Natural killer cell (primary cell): ENCODE measurements around the gene FAR1. TPM values are rescaled to one million over a fixed set of nuclear protein-coding genes. Genes with fewer than 3 reads are reported as not detected.
A peak's percentile ranks its signal among the peaks of the same experiment; 100 is the strongest.

Experiments used
- ATAC-seq, 3 donors: fragments of 150-1000 bp in 2 of 3; fragments of 200-7000 bp in 1 of 3; cut with Tn5 transposase; 1 replicate in 1 of 3; 2 replicates in 2 of 3; pipeline ENCODE4 v1.10.0; 2021; ENCODE audit warnings: mild to moderate bottlenecking in 2 of 3, moderate library complexity in 2 of 3
- DNase-seq, 2 donors: peaks; one replicate each; pipeline versions ENCODE4 v3.0.0 to v3.0.0-alpha.2; 2013 to 2021; ENCODE audit warnings: mixed read lengths in 1 of 2
- H3K27ac ChIP-seq: one replicate; pipeline ENCODE4 v1.5.1; 2013; ENCODE audit warnings: mild to moderate bottlenecking, low read length
- H3K27me3 ChIP-seq: one replicate; pipeline ENCODE4 v1.6.1; 2013; ENCODE audit warnings: low read length; ENCODE audit not compliant: control insufficient read depth, insufficient read depth
- H3K36me3 ChIP-seq: one replicate; pipeline ENCODE4 v1.6.1; 2013; ENCODE audit warnings: low read length; ENCODE audit not compliant: control insufficient read depth, insufficient read depth
- H3K4me1 ChIP-seq: one replicate; pipeline ENCODE4 v1.6.1; 2013; ENCODE audit warnings: low read length; ENCODE audit not compliant: control insufficient read depth, insufficient read depth
- H3K4me3 ChIP-seq: one replicate; pipeline ENCODE4 v1.5.1; 2013; ENCODE audit warnings: low read length
- H3K9me3 ChIP-seq: one replicate; pipeline ENCODE4 v1.6.1; 2013; ENCODE audit warnings: low read length; ENCODE audit not compliant: control insufficient read depth, insufficient read depth
- H3K27ac Mint-ChIP-seq, 2 donors: one replicate each; pipeline ENCODE4 v1.8.0; 2022; ENCODE audit warnings: mild to moderate bottlenecking in 2 of 2, mixed read lengths in 2 of 2, moderate library complexity in 1 of 2
- H3K27me3 Mint-ChIP-seq, 2 donors: one replicate each; pipeline ENCODE4 v1.8.0; 2022; ENCODE audit warnings: low read depth in 2 of 2, mixed read lengths in 2 of 2
- H3K36me3 Mint-ChIP-seq: one replicate; pipeline ENCODE4 v1.8.0; 2022; ENCODE audit warnings: mixed read lengths
- H3K4me1 Mint-ChIP-seq, 2 donors: one replicate each; pipeline ENCODE4 v1.8.0; 2022; ENCODE audit warnings: mixed read lengths in 2 of 2
- H3K4me3 Mint-ChIP-seq: one replicate; pipeline ENCODE4 v1.8.0; 2022; ENCODE audit warnings: mild to moderate bottlenecking, moderate library complexity, mixed read lengths
- H3K9me3 Mint-ChIP-seq, 2 donors: one replicate each; pipeline ENCODE4 v1.8.0; 2022; ENCODE audit warnings: mixed read lengths in 2 of 2
- WGBS: methylation state at CpG from one replicate; pipeline ENCODE4 v1.1.7; 2013; ENCODE audit warnings: missing lambda C conversion rate; ENCODE audit not compliant: insufficient coverage; 5-methylcytosine and 5-hydroxymethylcytosine counted together
- intact Hi-C: fragments of 100-400 bp; cut with micrococcal nuclease; formaldehyde crosslinking; loops from one replicate; pipeline ENCODE4 v1.14.2; 2022
- total RNA-seq, 4 donors: library from RNA; stranded (reverse); fragments of 120-200 nt in 1 of 4; gene quantifications; one replicate each; pipeline versions ENCODE4 v1.2.3 to v1.2.4, GENCODE V29; 2013 to 2022
- TF ChIP-seq, protein P1 (sequence below): fragments of 200-600 bp; IDR thresholded peaks from one replicate; pipeline ENCODE4 v1.8.0; 2022; ENCODE audit warnings: antibody characterized with exemption

Gene FAR1
- total RNA-seq, 3 donors from 2014 or later (not counting 1 experiment from before 2014, with no cell fraction given) = 59.5 to 74.7 (median 74.6) TPM

DNA sequence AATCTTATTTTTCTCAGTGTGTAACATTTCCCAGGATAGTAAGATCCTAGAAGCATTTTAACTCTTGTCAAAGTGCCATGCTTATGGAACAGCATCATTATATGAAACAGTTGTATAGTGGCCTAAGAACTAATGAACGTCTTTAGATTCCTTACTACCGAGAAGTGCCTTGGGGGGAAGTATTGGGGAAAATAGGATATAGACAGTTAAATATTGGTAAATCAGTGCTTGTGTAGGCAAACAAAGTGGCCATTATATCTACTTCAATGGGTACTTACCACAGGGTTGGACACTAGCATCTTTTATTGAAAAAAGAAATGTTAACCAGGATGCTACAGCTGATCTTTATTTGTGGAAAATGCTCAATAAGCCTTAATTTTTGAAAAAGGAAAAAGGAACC is 11.3 kb downstream of the FAR1 start:
- Histone ChIP-seq H3K9me3 (no peaks in the 10 kb centered on the region), H3K4me3 (no peak overlapping the region), H3K27ac (no peak overlapping the region), H3K4me1 (peaks cover 6% of the 10 kb centered on the region), H3K36me3 (no peaks in the 10 kb centered on the region), H3K27me3 (no peaks in the 10 kb centered on the region)
- Mint-ChIP-seq H3K9me3 (no peaks in the 10 kb centered on the region), H3K4me3 (peak overlapping the region; percentile 0), H3K36me3 (no peaks in the 10 kb centered on the region), H3K27ac (peak overlapping the region; percentile 71 to 87), H3K27me3 (no peaks in the 10 kb centered on the region), H3K4me1 (peaks cover 62 to 78% of the 10 kb centered on the region in 2 donors)
- ATAC-seq (no peak), DNase-seq (no peak)
- intact Hi-C loops = no loop called here
- 100% methylated on average over 2 of the region's 2 CpGs for WGBS
- TF ChIP-seq, protein P1, sequence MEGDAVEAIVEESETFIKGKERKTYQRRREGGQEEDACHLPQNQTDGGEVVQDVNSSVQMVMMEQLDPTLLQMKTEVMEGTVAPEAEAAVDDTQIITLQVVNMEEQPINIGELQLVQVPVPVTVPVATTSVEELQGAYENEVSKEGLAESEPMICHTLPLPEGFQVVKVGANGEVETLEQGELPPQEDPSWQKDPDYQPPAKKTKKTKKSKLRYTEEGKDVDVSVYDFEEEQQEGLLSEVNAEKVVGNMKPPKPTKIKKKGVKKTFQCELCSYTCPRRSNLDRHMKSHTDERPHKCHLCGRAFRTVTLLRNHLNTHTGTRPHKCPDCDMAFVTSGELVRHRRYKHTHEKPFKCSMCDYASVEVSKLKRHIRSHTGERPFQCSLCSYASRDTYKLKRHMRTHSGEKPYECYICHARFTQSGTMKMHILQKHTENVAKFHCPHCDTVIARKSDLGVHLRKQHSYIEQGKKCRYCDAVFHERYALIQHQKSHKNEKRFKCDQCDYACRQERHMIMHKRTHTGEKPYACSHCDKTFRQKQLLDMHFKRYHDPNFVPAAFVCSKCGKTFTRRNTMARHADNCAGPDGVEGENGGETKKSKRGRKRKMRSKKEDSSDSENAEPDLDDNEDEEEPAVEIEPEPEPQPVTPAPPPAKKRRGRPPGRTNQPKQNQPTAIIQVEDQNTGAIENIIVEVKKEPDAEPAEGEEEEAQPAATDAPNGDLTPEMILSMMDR = no peak

DNA sequence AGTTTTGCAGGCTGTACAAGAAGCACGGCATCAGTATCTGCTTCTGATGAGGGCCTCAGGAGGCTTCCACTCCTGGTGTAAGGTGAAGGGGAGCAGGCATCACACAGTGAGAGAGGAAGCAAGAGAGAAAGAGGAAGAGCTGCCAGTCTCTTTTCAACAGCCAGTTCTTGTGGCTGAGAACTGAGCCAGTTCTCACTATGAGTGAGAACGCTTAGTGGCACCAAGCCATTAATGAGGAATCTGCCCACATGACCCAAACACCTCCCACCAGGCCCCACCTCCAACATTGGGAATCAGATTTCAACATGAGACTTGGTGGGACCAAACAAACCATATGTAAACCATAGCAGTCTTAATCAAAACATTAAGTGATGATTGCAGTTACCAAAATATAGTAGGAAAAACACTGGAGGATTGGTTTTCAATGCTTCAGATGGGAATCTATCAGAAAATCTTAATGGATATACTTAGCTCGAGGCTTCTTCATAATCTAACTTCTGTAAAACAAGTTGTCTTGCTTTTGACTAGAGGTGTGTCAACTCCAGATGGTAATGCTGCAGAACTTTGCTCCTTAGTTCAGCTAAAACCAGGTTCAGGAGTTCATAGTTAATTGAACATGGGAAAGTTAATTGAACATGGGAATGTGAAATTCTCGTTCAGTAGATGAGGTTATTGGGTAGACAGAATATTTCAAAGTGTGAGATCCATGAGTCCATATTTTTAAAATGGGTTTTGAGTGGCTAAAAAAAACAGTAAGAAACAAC is 12.2 kb downstream of the FAR1 start:
- WGBS = 74% methylated on average over 4 of the region's 4 CpGs
- no peaks in the 10 kb centered on the region for H3K36me3 Mint-ChIP-seq
- no peaks in the 10 kb centered on the region for H3K9me3 Mint-ChIP-seq
- no peaks in the 10 kb centered on the region for H3K27me3 ChIP-seq
- H3K9me3 ChIP-seq = no peaks in the 10 kb centered on the region
- H3K27ac ChIP-seq = no peak overlapping the region
- H3K4me3 Mint-ChIP-seq = no peak overlapping the region
- peaks cover 65 to 78% of the 10 kb centered on the region in 2 donors for H3K4me1 Mint-ChIP-seq
- no peaks in the 10 kb centered on the region for H3K36me3 ChIP-seq
- ATAC-seq (peak; percentile 61 to 69 (median 68)), DNase-seq (no peak)
- H3K4me3 ChIP-seq = no peak overlapping the region
- TF ChIP-seq, protein P1 = no peak
- H3K4me1 ChIP-seq = peaks cover 6% of the 10 kb centered on the region
- intact Hi-C loops = no loop called here
- H3K27ac Mint-ChIP-seq = peak overlapping the region; percentile 71 to 87
- no peaks in the 10 kb centered on the region for H3K27me3 Mint-ChIP-seq

DNA sequence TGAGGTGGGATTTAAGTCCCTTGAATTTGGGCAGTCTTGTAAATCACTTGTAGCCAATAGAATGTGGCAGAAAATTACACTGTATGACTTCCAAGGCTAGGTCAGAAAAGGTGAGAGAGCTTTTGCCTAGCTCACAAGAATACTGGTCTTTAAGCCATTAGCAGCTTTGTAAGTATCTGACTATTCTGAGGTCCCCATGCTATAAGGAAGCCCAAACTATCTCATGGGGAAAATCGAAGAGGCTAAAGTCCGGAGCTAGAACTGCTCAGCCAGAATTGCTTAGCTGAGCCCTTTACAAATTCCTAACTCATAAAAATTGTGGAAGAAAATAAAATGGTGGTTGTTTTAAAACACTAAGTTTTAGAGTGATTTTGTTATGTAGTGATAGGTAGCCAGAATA is 13.0 kb downstream of the FAR1 start:
- H3K9me3 ChIP-seq = no peaks in the 10 kb centered on the region
- no peak overlapping the region for H3K4me3 ChIP-seq
- H3K27ac Mint-ChIP-seq = no peak overlapping the region
- H3K4me3 Mint-ChIP-seq = no peak overlapping the region
- H3K4me1 Mint-ChIP-seq = peaks cover 69 to 80% of the 10 kb centered on the region in 2 donors
- intact Hi-C loops = no loop called here
- ATAC-seq = no peak
- no peaks in the 10 kb centered on the region for H3K27me3 Mint-ChIP-seq
- H3K4me1 ChIP-seq = peaks cover 6% of the 10 kb centered on the region
- no peak overlapping the region for H3K27ac ChIP-seq
- H3K9me3 Mint-ChIP-seq = no peaks in the 10 kb centered on the region
- TF ChIP-seq, protein P1 = no peak
- no peak for DNase-seq
- 100% methylated on average over 2 of the region's 2 CpGs for WGBS
- H3K27me3 ChIP-seq = no peaks in the 10 kb centered on the region
- H3K36me3 ChIP-seq = no peaks in the 10 kb centered on the region
- H3K36me3 Mint-ChIP-seq = no peaks in the 10 kb centered on the region

DNA sequence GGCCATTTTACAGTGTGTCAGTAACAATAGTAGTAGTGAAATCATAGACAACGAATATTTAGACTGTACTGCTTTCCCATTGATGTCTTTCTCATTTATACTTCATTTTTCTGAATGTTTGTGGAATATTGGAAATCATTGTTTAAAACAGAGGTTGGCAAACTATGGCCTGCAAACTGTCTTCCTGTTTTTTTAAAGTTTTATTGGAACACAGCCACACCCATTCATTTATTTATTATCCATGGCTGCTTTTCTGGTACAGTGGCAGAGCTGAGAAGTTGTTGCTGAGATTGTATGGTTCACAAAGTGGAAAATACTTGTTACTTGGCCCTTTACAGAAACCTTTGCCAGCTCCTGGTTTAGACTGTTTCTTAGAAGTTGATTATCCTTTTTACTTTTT is 13.7 kb downstream of the FAR1 start:
- peaks cover 6% of the 10 kb centered on the region for H3K4me1 ChIP-seq
- no peak overlapping the region for H3K27ac Mint-ChIP-seq
- no peaks in the 10 kb centered on the region for H3K27me3 Mint-ChIP-seq
- intact Hi-C loops = no loop called here
- ATAC-seq (no peak), DNase-seq (no peak)
- H3K4me3 Mint-ChIP-seq = no peak overlapping the region
- H3K9me3 Mint-ChIP-seq = no peaks in the 10 kb centered on the region
- H3K27ac ChIP-seq = no peak overlapping the region
- H3K27me3 ChIP-seq = no peaks in the 10 kb centered on the region
- no peaks in the 10 kb centered on the region for H3K36me3 ChIP-seq
- TF ChIP-seq, protein P1 = no peak
- H3K9me3 ChIP-seq = no peaks in the 10 kb centered on the region
- no peaks in the 10 kb centered on the region for H3K36me3 Mint-ChIP-seq
- WGBS = no CpG with 5 or more reads among the region's 1 CpG
- H3K4me1 Mint-ChIP-seq = peaks cover 68 to 80% of the 10 kb centered on the region in 2 donors
- no peak overlapping the region for H3K4me3 ChIP-seq
